ENCODE results near the gene SH3D19. TPM values are rescaled to one million over a fixed set of nuclear protein-coding genes. Genes with fewer than 3 reads are reported as not detected.

SH3D19 gene
- total and polyA plus RNA-seq, 3 donors from 2014 or later, result 40.6 to 58.6 (median 49.9) TPM

GRCh38 chr4:151319490-151319889, 5.9 kb downstream of the SH3D19 start:
- WGBS, 2 donors, result 100% methylated on average over 1 of the region's 1 CpG
- Histone ChIP-seq H3K4me3 (no peak overlapping the region), H3K27ac (no peak overlapping the region), H3K9me3 (no peaks in the 10 kb centered on the region), H3K36me3 (ENCODE audit: low read depth, missing control alignments) (no peaks in the 10 kb centered on the region), H3K27me3 (no peaks in the 10 kb centered on the region), H3K4me1 (peaks cover 13% of the 10 kb centered on the region)
- intact Hi-C loops (cut with DNase I; ENCODE audit: low total_unique reads), result no loop called here
- DNase-seq, result no peak
- TF ChIP-seq CTCF (IDR thresholded peaks at IDR 0.05), result no peak
- TF ChIP-seq POLR2A (IDR thresholded peaks at IDR 0.05), result no peak

- Histone ChIP-seq H3K4me3 (no peak overlapping the region), H3K9me3 (no peaks in the 10 kb centered on the region), H3K36me3 (ENCODE audit: low read depth, missing control alignments) (no peaks in the 10 kb centered on the region), H3K4me1 (peaks cover 14% of the 10 kb centered on the region), H3K27ac (no peak overlapping the region), H3K27me3 (no peaks in the 10 kb centered on the region)
- intact Hi-C loops (cut with DNase I; ENCODE audit: low total_unique reads), result no loop called here
- DNase-seq, result no peak
- WGBS, 2 donors, result 47 to 55% methylated on average over 1 of the region's 1 CpG
- no peak for TF ChIP-seq CTCF (IDR thresholded peaks at IDR 0.05)
- TF ChIP-seq POLR2A (IDR thresholded peaks at IDR 0.05), result no peak
Observed at GRCh38 chr4:151318307-151319006, 6.9 kb downstream of the SH3D19 start.

DNA sequence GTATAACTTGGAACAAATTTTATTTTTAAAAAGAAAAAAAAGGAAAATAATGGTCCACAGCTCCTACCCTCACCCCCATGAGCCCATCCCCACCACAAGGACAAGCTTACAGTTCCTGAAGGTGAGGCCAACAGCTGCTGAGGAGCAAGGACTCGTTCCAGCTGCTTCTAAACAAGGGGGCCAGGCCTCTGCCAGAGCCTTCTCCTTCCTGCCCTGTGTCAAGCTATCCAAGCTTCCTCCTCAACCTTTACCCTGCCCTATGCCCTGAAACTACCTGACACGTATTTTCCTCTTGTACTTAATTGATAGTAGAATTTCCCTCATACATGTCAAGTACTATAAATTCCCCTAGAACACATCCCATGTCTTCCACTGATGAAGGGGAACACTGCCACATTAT, 8.8 kb downstream of the SH3D19 start:
- peaks cover 13% of the 10 kb centered on the region for H3K4me1 ChIP-seq
- H3K27me3 ChIP-seq, result no peaks in the 10 kb centered on the region
- TF ChIP-seq CTCF (IDR thresholded peaks at IDR 0.05) (no peak), POLR2A (IDR thresholded peaks at IDR 0.05) (no peak)
- 46 to 58% methylated on average over 2 of the region's 2 CpGs for WGBS, 2 donors
- no peak overlapping the region for H3K27ac ChIP-seq
- DNase-seq, result no peak
- H3K9me3 ChIP-seq, result no peaks in the 10 kb centered on the region
- intact Hi-C loops (cut with DNase I; ENCODE audit: low total_unique reads), result no loop called here
- no peaks in the 10 kb centered on the region for H3K36me3 ChIP-seq (ENCODE audit: low read depth, missing control alignments)
- H3K4me3 ChIP-seq, result no peak overlapping the region

DNA sequence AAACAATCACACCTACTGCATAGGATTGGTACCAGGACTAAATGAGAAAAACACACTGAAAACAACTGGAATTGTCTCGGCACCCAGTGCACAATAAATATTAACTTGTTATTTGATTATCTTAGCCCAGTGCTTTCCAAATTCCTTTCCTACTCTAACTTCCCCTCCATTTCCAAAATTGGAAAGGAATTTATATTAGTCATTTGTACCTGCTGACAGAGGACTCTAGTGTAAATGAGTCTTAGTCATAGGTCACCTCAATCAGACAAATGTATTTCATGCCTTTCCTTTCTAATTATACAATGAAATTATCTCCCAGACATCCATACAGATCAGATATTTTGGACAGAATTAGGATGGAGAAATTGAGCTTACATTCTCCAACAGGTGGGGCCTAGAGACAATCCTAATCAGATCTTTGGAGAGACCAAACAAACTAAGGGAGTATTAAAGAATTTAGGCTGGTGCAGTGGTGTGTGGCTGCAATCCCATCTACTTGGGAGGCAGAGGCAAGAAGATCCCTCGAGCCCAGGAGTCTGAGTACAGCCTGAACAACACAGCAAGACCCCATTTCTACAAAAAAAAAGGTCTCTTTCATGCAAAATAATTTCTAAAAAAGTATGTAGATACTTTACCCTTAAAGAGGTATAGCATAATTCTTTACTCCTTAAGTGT, 10.1 kb downstream of the SH3D19 start:
- H3K27me3 ChIP-seq, result no peaks in the 10 kb centered on the region
- intact Hi-C loops (cut with DNase I; ENCODE audit: low total_unique reads), result no loop called here
- WGBS, 2 donors, result 58 to 69% methylated on average over 2 of the region's 2 CpGs
- no peak for TF ChIP-seq POLR2A (IDR thresholded peaks at IDR 0.05)
- no peak for TF ChIP-seq CTCF (IDR thresholded peaks at IDR 0.05)
- H3K9me3 ChIP-seq, result no peaks in the 10 kb centered on the region
- H3K27ac ChIP-seq, result peak overlapping the region in 1 of 2 donors; percentile 23
- H3K4me1 ChIP-seq, result peaks cover 13% of the 10 kb centered on the region
- no peak overlapping the region for H3K4me3 ChIP-seq
- no peak for DNase-seq
- no peaks in the 10 kb centered on the region for H3K36me3 ChIP-seq (ENCODE audit: low read depth, missing control alignments)

All from testis (tissue), 3 donors.